ENCODE data around the gene RPS5.
"Not testable (repeated sequence)": the region's sequence is repeated elsewhere in the genome, so short reads cannot be mapped to it uniquely, and the experiment has no call there.

The RPS5 gene

DNA sequence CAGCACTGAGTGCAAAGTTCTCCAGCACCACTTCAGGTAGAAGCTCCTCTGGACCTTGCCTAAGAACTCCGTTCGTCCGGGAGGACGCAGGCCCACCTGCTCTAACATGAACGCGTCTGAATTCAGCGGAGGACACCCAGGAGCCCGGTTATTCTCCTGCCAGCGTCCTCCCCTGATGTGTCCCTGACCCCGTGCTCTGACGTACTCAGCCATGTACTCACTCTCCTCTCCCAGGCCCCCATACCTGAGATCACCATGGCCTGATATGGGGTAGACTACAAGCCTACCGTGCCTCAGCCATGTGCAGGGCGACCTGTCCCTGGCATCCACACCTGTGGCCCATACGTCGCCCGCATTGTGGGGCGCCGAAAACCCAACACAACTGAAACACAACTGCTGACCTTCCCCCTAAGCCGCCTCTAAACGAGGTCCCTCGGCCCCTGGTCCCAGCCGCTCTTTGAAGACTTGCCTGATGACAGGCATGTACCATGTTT lies 20.6 kb downstream of the RPS5 start:
- DNase-seq: no peak

DNA sequence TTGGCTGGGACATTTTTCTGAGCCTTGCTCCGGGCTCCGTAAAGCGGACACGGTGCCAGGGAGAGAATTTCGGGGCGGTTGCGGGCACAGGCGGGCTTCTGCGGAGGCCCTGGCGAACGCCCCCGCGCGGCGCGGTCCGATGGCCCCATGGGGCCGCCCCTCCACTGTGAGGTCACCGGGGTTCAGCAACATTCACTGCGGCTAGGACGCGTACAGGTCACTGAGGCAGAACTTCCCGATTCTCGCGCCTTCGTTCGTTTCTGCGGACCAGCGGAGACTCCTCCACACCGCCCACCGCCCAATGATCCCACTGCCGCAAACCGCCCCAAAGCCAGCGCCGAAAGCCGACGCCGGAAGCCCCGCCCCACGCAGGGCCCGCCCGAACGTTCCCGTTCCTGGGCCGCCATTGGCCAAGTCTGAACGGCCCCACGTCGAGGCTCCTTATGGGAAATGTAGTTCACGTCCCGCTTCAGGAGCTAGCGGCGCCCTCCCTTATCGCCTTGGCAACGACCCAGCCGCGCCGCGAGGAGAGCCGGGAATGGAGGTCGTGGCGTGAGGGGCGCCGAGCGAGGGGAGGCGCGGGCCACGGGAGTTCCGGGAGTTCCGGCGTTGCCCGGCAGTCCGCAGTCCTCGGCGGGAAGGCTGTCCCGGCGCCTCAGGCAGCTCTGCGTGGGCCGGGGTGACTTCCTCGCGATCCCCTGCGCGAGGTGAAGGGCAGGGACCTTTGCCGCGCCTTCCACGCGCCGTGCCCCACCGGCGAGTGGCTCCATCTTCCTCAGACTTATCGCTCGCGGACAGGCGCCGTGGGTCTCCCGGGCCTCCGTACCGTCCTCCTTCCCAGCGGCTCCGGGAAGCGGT lies 21.3 kb downstream of the RPS5 start, which contains the start of gene ZNF584:
Gene ZNF584, plus strand, starts transcription at position 498 of the 858 bp plus-strand sequence. CDS start 499 bp downstream, outside the sequence.
- DNase-seq: peak; percentile 93

DNA sequence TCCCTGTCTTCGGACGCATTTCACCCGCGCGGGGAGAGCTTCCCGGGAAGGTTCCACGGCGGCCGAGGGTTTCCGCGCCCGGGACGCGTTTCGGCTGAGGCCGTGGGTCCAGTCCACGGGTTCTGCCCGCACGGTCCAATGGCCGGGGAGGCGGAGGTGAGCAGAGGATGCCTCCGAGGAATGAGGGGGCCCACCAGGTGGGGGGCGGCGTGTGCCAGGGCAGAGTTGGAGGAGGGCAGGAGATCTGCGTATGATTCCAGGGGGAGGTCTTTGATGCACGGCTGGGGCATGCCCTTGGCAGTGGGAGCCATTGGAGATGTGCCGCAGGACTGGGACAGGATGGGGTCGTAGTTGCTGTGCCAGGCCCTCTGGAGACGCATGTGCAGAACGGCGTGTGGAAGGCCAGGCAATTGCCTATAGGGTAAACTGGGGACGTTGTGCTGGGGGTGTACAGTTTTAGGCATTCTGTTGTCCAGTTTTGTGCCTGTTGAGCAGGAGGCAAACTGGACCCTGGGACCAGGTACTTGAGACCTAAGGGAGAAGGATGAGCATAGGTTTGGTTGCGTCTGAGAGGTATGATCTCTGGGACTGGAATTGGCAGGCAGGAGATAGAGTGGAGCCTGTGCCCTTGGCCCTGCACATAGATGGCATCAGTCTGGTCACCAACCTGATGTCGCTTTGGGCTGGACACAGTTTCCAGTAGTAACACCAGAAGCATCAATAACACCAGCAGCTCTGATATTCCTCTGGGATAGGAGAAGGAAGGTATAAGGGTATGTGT lies 22.1 kb downstream of the RPS5 start:
- DNase-seq: no peak

DNA sequence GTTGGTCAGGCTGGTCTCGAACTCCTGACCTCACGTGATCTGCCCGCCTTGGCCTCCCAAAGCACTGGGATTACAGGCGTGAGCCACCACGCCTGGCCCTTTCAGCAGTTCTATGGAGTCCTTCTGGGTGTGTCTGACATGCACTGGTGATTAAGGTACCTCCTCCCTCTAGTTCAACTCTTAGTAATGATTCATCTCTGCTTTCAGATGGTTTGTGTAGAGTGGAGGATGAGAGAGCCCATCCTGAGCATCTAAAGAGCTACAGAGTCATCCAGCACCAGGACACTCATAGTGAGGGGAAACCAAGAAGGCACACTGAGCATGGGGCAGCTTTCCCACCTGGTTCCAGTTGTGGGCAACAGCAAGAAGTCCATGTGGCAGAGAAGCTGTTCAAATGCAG lies 29.5 kb downstream of the RPS5 start:
- DNase-seq: no peak

DNA sequence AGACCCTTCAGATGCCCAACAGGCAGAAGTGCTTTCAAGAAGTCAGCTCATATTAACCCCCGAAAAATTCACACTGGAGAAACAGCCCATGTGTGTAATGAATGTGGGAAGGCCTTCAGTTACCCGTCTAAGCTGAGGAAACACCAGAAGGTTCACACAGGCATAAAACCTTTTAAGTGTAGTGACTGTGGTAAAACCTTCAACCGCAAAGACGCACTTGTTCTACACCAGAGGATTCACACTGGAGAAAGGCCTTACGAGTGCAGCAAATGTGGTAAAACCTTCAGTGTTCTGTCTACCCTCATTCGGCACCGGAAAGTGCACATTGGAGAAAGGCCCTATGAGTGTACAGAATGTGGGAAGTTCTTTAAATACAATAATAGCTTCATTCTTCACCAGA lies 30.0 kb downstream of the RPS5 start:
- no peak for DNase-seq

DNA sequence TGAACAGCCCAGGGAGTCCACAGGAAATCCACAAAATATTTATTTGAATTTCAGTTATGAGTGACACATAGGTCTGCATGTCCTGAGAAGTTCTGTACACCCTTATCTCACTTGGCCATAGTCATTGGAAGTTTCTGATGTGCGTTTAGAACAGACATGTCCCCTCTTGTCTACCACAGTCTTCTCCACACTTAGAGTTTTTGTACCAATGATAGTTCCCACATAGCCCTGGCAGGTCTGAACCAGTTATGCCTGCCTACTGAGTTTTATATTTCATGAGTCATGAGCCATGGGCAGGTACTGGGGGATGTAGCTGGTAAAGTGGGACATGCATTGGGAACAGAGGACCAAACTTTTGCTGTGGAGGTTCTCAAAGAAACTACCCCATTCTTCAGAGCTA lies 41.5 kb downstream of the RPS5 start:
- no peak for DNase-seq

DNA sequence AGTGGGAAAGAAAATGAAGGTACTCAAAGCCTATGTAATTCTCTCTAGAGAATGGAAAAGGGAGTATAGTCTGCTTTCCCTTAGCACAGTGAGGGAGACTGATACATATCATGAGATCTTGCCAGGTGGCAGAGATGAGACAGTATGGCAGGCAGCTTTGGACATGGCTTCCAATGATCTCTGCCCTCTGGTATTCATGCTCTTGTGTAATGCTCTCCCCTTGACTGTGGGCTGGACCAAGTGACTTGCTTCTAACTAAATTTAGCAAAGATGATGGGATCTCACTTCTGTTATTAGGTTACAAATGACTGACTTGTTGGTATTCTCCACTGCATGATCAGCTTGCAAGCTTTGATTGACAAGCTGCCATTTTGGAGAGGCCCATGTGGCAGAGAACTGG lies 42.7 kb downstream of the RPS5 start:
- no peak for DNase-seq

DNA sequence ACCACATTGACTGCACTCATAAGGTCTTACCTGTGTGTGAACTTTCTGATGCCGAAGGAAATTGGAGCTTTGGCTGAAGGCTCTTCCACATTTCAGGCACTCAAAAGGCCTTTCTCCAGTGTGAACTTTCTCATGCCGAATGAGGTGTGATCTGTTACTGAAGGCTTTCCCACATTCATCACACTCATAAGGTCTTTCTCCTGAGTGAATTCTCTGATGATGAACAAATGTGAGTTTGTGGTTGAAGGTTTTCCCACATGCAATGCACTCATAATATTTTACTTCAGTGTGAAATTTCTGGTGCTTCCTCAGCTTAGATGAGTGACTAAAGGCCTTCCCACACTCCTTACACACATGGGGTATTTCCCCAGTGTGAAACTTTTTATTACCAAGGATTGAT lies 47.1 kb downstream of the RPS5 start:
- DNase-seq: no peak

DNA sequence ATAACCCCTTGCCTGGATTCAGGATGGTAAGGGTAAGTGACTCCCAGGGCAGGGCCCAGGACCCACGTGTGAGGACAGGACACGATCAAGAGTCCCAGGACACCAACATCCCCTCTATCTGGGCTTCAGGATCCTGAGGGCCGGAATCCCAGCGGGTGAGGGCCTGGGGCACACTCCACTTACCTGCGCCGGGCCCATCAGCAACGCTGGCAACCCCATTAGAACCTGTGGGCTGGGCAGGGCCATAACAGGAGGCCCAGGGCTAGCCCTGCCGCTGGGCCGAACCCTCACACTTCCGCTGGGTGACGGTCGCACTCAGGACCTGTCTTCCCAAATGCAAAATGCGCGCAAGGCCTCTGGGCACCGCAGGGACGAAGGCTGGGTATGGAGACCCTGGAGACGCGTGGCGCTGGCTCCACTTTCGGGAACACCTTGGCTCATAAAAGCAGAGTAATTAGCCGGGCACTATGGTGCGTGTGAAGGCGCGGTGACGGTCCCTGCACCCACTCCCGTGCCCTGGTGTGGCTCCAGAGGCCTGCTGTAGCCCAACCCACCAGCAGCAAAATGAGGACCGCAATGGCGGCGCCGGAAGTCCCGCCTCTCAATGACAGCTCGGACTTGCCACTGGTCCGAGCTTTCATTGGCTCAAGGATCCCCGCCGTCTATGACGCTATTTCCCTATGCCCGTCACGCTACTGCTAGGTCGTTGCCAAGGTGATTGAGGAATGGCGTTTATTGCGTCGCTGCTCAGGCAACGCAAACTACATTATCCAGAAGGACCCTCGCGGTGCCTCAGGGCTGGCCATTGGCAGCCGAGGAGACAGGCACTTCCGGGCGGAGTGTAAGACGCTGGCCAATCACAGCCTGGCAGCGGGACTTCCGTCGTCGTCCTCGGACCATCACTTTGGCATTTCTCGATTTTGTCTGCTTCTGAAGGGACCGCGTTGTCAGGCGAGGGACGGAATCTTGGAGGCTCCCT lies 52.8 kb downstream of the RPS5 start, which contains the start of gene ZNF132:
Gene ZNF132, minus strand, starts transcription at position 578 of the 979 bp plus-strand sequence. Its CDS starts 332 bp downstream, at position 246.
- DNase-seq: peak; percentile 84

DNA sequence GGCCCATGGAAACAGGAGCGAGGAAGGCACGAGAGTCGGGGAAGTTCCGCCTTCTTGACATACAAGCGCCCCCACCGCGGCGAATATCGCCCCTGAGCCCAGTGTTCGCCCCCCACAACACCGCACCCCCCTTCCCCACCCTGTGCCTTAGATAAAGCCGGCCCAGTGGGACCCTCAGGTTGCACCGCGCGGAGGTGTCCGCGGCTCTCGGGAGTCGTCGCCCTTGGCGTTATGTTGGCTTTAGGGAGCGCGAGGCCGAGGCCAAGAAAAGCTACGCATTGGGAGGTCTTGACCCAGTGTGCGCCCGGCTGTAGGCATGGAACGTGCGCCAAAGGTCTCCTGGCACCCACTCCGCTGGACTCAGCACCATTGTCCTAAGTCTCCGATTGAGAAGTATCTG lies 53.5 kb downstream of the RPS5 start:
- DNase-seq: no peak

DNA sequence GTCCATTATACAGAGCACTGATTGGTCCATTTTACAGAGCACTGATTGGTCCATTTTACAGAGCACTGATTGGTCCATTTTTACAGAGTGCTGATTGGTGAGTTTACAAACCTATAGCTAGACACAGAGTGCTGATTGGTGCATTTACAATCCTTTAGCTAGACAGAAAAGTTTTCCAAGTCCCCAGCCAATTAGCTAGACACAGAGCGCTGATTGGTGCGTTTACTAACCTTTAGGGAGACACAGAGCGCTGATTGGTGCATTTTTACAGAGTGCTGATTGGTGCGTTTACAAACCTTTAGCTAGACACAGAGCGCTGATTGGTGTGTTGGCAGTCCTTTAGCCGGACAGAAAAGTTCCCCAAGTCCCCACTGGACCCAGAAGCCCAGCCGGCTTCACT lies 55.9 kb downstream of the RPS5 start:
- DNase-seq: not testable (repeated sequence)
